GM12878 (cell line): ENCODE results near the gene FEN1. TPM values are rescaled to one million over a fixed set of nuclear protein-coding genes. Genes with fewer than 3 reads are reported as not detected.

ENCODE experiments used
- ATAC-seq: fragments of 200-7000 bp; cut with Tn5 transposase; 3 replicates; pipeline ENCODE4 v1.9.1; 2020; ENCODE audit warnings: mild to moderate bottlenecking, moderate library complexity
- BruUV-seq: library from RNA; stranded (reverse); fragments of 400-500 nt; replicated peaks from 2 replicates; lab custom pipeline; 2021; lab: Mats Ljungman, UMichigan
- CTCF ChIA-PET: fragments of 300-600 bp; sonication (Branson Sonifier 250); formaldehyde crosslinking; extraction: SDS; loops from one replicate; lab custom pipeline; 2021; ENCODE audit warnings: inconsistent platforms; lab: Yijun Ruan, JAX
- POLR2A ChIA-PET: fragments of 350-600 bp; formaldehyde crosslinking; extraction: SDS; loops from one replicate; lab custom pipeline; 2021; ENCODE audit warnings: inconsistent platforms; lab: Charles Lee
- RAD21 ChIA-PET: fragments of 300-600 bp; sonication (Branson Sonifier 250); formaldehyde crosslinking; loops from one replicate; lab custom pipeline; 2023; ENCODE audit warnings: antibody characterized with exemption; ENCODE audit not compliant: unreplicated experiment; lab: Charles Lee
- SMC1A ChIA-PET: fragments of 300-600 bp; sonication (Branson Sonifier 250); formaldehyde crosslinking; loops from one replicate; lab custom pipeline; 2023; ENCODE audit not compliant: unreplicated experiment, uncharacterized antibody; lab: Charles Lee
- DNase-seq: peaks from one replicate; pipeline ENCODE4 v3.0.0-alpha.2; 2011; ENCODE audit warnings: low read depth, low spot score
- FAIRE-seq: peaks from 3 replicates; lab custom pipeline; 2011; peaks lifted over from hg19 to GRCh38; lab: Jason Lieb, UNC
- H2AFZ ChIP-seq: 2 replicates; pipeline ENCODE4 v1.6.0; 2011; ENCODE audit warnings: low read depth, low read length, control low read depth; ENCODE audit not compliant: control insufficient read depth
- H3K27ac ChIP-seq: 2 replicates; pipeline ENCODE4 v1.5.1; 2011; ENCODE audit warnings: control low read depth; ENCODE audit not compliant: control insufficient read depth, insufficient read depth
- H3K27me3 ChIP-seq, 2 experiments: replicated peaks in 1 of 2; 2 replicates each; pipeline versions ENCODE4 v1.6.0 to v1.6.1; 2011; ENCODE audit warnings: low read length in 1 of 2; ENCODE audit not compliant: control insufficient read depth in 2 of 2, insufficient read depth in 2 of 2
- H3K36me3 ChIP-seq, 2 experiments: 2 replicates each; pipeline ENCODE4 v1.5.1; 2011; ENCODE audit warnings: low read length in 1 of 2; ENCODE audit not compliant: control insufficient read depth in 2 of 2, insufficient read depth in 2 of 2
- H3K4me1 ChIP-seq: 2 replicates; pipeline ENCODE4 v1.6.1; 2011; ENCODE audit warnings: mild to moderate bottlenecking, low read length, moderate library complexity, mixed read lengths; ENCODE audit not compliant: control insufficient read depth, insufficient read depth
- H3K4me2 ChIP-seq: 2 replicates; pipeline ENCODE4 v1.6.0; 2011; ENCODE audit warnings: control low read depth; ENCODE audit not compliant: control insufficient read depth, insufficient read depth
- H3K4me3 ChIP-seq: fragments of 200-600 bp; sonication (generic); 2 replicates; pipeline ENCODE4 v1.5.1; 2016
- H3K79me2 ChIP-seq: 2 replicates; pipeline ENCODE4 v1.6.0; 2011; ENCODE audit warnings: low read length; ENCODE audit not compliant: control insufficient read depth, insufficient read depth
- H3K9ac ChIP-seq: 2 replicates; pipeline ENCODE4 v1.8.0; 2011; ENCODE audit warnings: low read length, control low read depth, mixed read lengths; ENCODE audit not compliant: control insufficient read depth, insufficient read depth
- H3K9me3 ChIP-seq: replicated peaks from 3 replicates; pipeline ENCODE4 v1.5.1; 2011; ENCODE audit warnings: mild to moderate bottlenecking, low read length; ENCODE audit not compliant: control insufficient read depth, insufficient read depth
- H4K20me1 ChIP-seq: 2 replicates; pipeline ENCODE4 v1.6.0; 2011; ENCODE audit not compliant: control insufficient read depth, insufficient read depth
- BACH1 ChIP-seq: fragments of 450-650 bp; IDR thresholded peaks from 2 replicates; pipeline ENCODE4 v1.6.1; 2017; ENCODE audit warnings: mild to moderate bottlenecking, borderline replicate concordance
- CHD4 ChIP-seq: fragments of 200-600 bp; sonication (generic); IDR thresholded peaks from 2 replicates; pipeline ENCODE4 v1.6.1; 2016; ENCODE audit warnings: mild to moderate bottlenecking
- ETV6 ChIP-seq, 2 experiments: fragments of 450-650 bp in 1 of 2; IDR thresholded peaks in 1 of 2; conservative IDR thresholded peaks in 1 of 2; 2 replicates each; pipeline ENCODE4 v1.6.1; 2014; ENCODE audit warnings: antibody characterized with exemption in 1 of 2, borderline replicate concordance in 1 of 2, low read depth in 1 of 2, mild to moderate bottlenecking in 1 of 2, moderate library complexity in 1 of 2
- ZZZ3 ChIP-seq: IDR thresholded peaks from 2 replicates; pipeline ENCODE4 v1.6.1; 2011; ENCODE audit warnings: low read depth; ENCODE audit not compliant: control insufficient read depth, insufficient read length
- WGBS: methylation state at CpG from one replicate; pipeline ENCODE4 v1.1.6; 2016; ENCODE audit warnings: low lambda C conversion rate; ENCODE audit not compliant: insufficient replicate concordance, insufficient coverage; ENCODE audit errors: missing lambda C conversion rate; 5-methylcytosine and 5-hydroxymethylcytosine counted together
- in situ Hi-C: fragments of 300-500 bp; cut with MboI; formaldehyde crosslinking; loops from 9 replicates; pipeline ENCODE4 v1.14.3; 2018; ENCODE audit warnings: mixed read lengths
- intact Hi-C: fragments of 100-400 bp; cut with micrococcal nuclease; formaldehyde crosslinking; loops from one replicate; pipeline ENCODE4 v1.14.2; 2022; ENCODE audit not compliant: unreplicated experiment
- polyA plus RNA-seq, 11 experiments: library from polyadenylated mRNA; depleted of rRNA in 4 of 11; unstranded in 6 of 11; stranded (reverse) in 5 of 11; fragments of >200 nt; fragmentation: Nextera tagmentation in 4 of 11; fragmentation: Illumina TruSeq in 1 of 11; extraction: Ambion mirVana in 4 of 11; extraction: Trizol in 1 of 11; gene quantifications; 1 replicate in 1 of 11; 2 replicates in 10 of 11; pipeline versions ENCODE4 v1.2.1 to v1.2.3, GENCODE V29; 2011 to 2016; ENCODE audit warnings: inconsistent platforms in 2 of 11, missing spikeins in 2 of 11, low read depth in 1 of 11
- total RNA-seq, 4 experiments: library from RNA; depleted of rRNA in 3 of 4; stranded (reverse); fragments of >200 nt in 3 of 4; fragmentation: Illumina TruSeq in 1 of 4; extraction: Trizol in 1 of 4; gene quantifications; 2 replicates each; pipeline versions ENCODE4 v1.2.1 to v1.2.3, GENCODE V29; 2013 to 2021
- TF ChIP-seq, protein P1 (sequence below): IDR thresholded peaks from 2 replicates; pipeline ENCODE4 v1.6.1; 2012; ENCODE audit warnings: improper control_type of control experiment, low read depth, low read length; ENCODE audit not compliant: insufficient replicate concordance

FEN1 gene
- total and polyA plus RNA-seq, 10 of the 15 experiments (the other 5 are each of a cell fraction or from before 2014, with no cell fraction given): 54.8 to 282 (median 125) TPM

DNA sequence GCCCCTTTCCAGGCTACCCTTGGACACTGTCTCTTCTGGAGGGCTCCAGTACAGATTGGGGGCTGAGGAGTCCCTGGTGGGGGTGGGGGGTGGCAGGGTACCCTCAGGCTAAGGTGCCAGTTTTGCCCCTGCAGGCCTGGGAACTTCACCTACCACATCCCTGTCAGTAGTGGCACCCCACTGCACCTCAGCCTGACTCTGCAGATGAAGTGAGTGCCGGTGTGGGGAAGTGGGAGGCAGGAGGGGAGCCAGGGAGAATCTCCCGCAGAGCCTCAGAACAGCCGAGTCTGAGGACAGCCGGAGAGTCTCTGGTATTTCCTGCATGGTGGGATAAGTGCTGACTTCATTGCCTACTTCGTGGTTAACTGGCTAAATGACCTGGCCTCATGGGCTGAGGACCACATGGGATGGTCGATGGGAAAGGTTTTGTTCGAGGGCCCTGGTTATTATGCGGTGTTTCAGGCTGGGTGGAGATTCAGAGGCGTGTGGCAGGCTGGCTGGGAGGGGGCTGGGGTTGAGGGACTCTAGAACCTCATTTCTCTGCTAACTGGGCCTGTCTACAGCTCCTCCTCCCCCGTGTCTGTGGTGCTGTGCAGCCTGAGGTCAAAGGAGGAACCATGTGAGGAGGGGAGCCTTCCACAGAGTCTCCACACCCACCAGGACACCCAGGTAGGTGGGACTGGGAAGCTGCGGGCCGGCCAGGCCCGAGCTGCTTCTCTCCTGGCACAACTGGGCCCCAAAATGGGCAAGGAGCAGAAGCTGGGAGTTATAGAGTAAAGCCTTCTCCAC is 8.8 kb upstream of the FEN1 start:
- intact Hi-C loops: no loop called here
- TF ChIP-seq ZZZ3: no peak
- TF ChIP-seq, protein P1, sequence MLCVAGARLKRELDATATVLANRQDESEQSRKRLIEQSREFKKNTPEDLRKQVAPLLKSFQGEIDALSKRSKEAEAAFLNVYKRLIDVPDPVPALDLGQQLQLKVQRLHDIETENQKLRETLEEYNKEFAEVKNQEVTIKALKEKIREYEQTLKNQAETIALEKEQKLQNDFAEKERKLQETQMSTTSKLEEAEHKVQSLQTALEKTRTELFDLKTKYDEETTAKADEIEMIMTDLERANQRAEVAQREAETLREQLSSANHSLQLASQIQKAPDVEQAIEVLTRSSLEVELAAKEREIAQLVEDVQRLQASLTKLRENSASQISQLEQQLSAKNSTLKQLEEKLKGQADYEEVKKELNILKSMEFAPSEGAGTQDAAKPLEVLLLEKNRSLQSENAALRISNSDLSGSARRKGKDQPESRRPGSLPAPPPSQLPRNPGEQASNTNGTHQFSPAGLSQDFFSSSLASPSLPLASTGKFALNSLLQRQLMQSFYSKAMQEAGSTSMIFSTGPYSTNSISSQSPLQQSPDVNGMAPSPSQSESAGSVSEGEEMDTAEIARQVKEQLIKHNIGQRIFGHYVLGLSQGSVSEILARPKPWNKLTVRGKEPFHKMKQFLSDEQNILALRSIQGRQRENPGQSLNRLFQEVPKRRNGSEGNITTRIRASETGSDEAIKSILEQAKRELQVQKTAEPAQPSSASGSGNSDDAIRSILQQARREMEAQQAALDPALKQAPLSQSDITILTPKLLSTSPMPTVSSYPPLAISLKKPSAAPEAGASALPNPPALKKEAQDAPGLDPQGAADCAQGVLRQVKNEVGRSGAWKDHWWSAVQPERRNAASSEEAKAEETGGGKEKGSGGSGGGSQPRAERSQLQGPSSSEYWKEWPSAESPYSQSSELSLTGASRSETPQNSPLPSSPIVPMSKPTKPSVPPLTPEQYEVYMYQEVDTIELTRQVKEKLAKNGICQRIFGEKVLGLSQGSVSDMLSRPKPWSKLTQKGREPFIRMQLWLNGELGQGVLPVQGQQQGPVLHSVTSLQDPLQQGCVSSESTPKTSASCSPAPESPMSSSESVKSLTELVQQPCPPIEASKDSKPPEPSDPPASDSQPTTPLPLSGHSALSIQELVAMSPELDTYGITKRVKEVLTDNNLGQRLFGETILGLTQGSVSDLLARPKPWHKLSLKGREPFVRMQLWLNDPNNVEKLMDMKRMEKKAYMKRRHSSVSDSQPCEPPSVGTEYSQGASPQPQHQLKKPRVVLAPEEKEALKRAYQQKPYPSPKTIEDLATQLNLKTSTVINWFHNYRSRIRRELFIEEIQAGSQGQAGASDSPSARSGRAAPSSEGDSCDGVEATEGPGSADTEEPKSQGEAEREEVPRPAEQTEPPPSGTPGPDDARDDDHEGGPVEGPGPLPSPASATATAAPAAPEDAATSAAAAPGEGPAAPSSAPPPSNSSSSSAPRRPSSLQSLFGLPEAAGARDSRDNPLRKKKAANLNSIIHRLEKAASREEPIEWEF: no peak
- TF ChIP-seq CHD4: no peak
- no peak for TF ChIP-seq ETV6 (conservative IDR thresholded peaks at IDR 0.05 in 1 of 2, IDR thresholded peaks at IDR 0.05 in 1 of 2; ENCODE audit: borderline replicate concordance in 1 of 2, low read depth in 1 of 2)
- TF ChIP-seq BACH1: no peak
- TF ChIP-seq, all 136 proteins: peak for 0
- CTCF ChIA-PET: interaction anchor here (0.7 to 10.5 kb wide), 2 partner anchors 35 to 45 kb away, joined by 3 to 200 read pairs; no protein-coding TSS in a partner anchor
- SMC1A ChIA-PET: no interaction called here
- ATAC-seq (no peak), FAIRE-seq (no peak), DNase-seq (no peak)
- 81% methylated on average over 13 of the region's 13 CpGs for WGBS
- no peak overlapping the region for H3K27ac ChIP-seq
- H2AFZ ChIP-seq: no peak overlapping the region
- H3K4me3 ChIP-seq: no peak overlapping the region
- RAD21 ChIA-PET: interaction anchor here (0.7 to 1.1 kb wide), 2 partner anchors 51 to 298 kb away, joined by 3 to 4 read pairs; no protein-coding TSS in a partner anchor
- H4K20me1 ChIP-seq: no peaks in the 10 kb centered on the region
- POLR2A ChIA-PET: no interaction called here
- H3K9me3 ChIP-seq: no peaks in the 10 kb centered on the region
- in situ Hi-C loops: loop anchor here (5.0 kb wide), 1 partner anchor 37 kb away; no protein-coding TSS in a partner anchor
- H3K4me1 ChIP-seq: no peaks in the 10 kb centered on the region; the same call in 1 of the 2 replicates
- H3K9ac ChIP-seq: no peak overlapping the region
- no peak overlapping the region for H3K4me2 ChIP-seq
- peaks cover 9 to 11% of the 10 kb centered on the region in 2 experiments for H3K36me3 ChIP-seq
- no TSS peak for BruUV-seq
- no peaks in the 10 kb centered on the region for H3K79me2 ChIP-seq
- H3K27me3 ChIP-seq: no peaks in the 10 kb centered on the region
